OCI-LY7 (cell line): ENCODE results near the gene CAAP1. TPM values are rescaled to one million over a fixed set of nuclear protein-coding genes. Genes with fewer than 3 reads are reported as not detected.

Experiments
- BruUV-seq: library from RNA; stranded (reverse); fragments of 400-500 nt; replicated peaks from 2 replicates; lab custom pipeline; 2021; lab: Mats Ljungman, UMichigan
- CTCF ChIA-PET: fragments of 300-600 bp; sonication (Branson Sonifier 250); formaldehyde crosslinking; loops from one replicate; lab custom pipeline; 2022; ENCODE audit warnings: antibody characterized with exemption; ENCODE audit not compliant: unreplicated experiment; lab: Charles Lee
- POLR2A ChIA-PET: fragments of 300-600 bp; sonication (Branson Sonifier 250); formaldehyde crosslinking; loops from one replicate; lab custom pipeline; 2022; ENCODE audit warnings: antibody characterized with exemption; lab: Charles Lee
- DNase-seq: peaks from one replicate; pipeline ENCODE4 v3.0.0-alpha.2; 2015; ENCODE audit warnings: low spot score
- H2AFZ ChIP-seq: fragments of 200-600 bp; sonication (generic), shearing (Covaris generic); 2 replicates; pipeline ENCODE4 v1.6.1; 2014; ENCODE audit warnings: mild to moderate bottlenecking, antibody characterized with exemption, low read length, moderate library complexity
- H3K27ac ChIP-seq: fragments of 200-600 bp; sonication (generic); 2 replicates; pipeline ENCODE4 v1.5.1; 2014; ENCODE audit warnings: mixed run types, low read depth, mild to moderate bottlenecking, moderate library complexity, low read length, inconsistent platforms; ENCODE audit not compliant: poor library complexity, severe bottlenecking
- H3K36me3 ChIP-seq: fragments of 200-600 bp; sonication (generic); 2 replicates; pipeline ENCODE4 v1.6.1; 2014; ENCODE audit warnings: mild to moderate bottlenecking, antibody characterized with exemption, low read length, moderate library complexity, mixed read lengths; ENCODE audit not compliant: insufficient read depth
- H3K4me1 ChIP-seq: fragments of 200-600 bp; sonication (generic); 2 replicates; pipeline ENCODE4 v1.5.1; 2014; ENCODE audit warnings: mild to moderate bottlenecking, low read length; ENCODE audit not compliant: insufficient read depth, poor library complexity, severe bottlenecking
- H3K4me2 ChIP-seq: fragments of 200-600 bp; sonication (generic); 2 replicates; pipeline ENCODE4 v1.6.1; 2014; ENCODE audit warnings: mild to moderate bottlenecking, low read length
- H3K4me3 ChIP-seq: fragments of 200-600 bp; sonication (generic); 2 replicates; pipeline ENCODE4 v1.5.1; 2014; ENCODE audit warnings: mild to moderate bottlenecking, low read depth, low read length; ENCODE audit not compliant: poor library complexity, severe bottlenecking
- H3K79me2 ChIP-seq: fragments of 200-600 bp; sonication (generic); 2 replicates; pipeline ENCODE4 v1.6.1; 2016; ENCODE audit warnings: low read depth, mild to moderate bottlenecking, low read length, moderate library complexity, mixed read lengths; ENCODE audit not compliant: insufficient read depth
- H3K9me2 ChIP-seq: fragments of 200-600 bp; sonication (generic); 2 replicates; pipeline ENCODE4 v1.6.1; 2016; ENCODE audit warnings: mild to moderate bottlenecking, low read length, mixed read lengths; ENCODE audit not compliant: insufficient read depth
- H3K9me3 ChIP-seq: fragments of 200-600 bp; sonication (generic); 2 replicates; pipeline ENCODE4 v1.6.1; 2014; ENCODE audit warnings: mild to moderate bottlenecking, mixed run types, low read length, mixed read lengths
- H4K20me1 ChIP-seq: fragments of 200-600 bp; sonication (generic); 2 replicates; pipeline ENCODE4 v1.6.1; 2014; ENCODE audit warnings: mild to moderate bottlenecking, antibody characterized with exemption, low read length, moderate library complexity, mixed read lengths; ENCODE audit not compliant: insufficient read depth
- CTCF ChIP-seq: fragments of 200-600 bp; sonication (generic); conservative IDR thresholded peaks from 2 replicates; pipeline ENCODE4 v1.5.1; 2014; ENCODE audit warnings: mild to moderate bottlenecking, antibody characterized with exemption, low read length, moderate library complexity, mixed read lengths
- EZH2phosphoT487 ChIP-seq: fragments of 200-600 bp; sonication (generic); IDR thresholded peaks from 2 replicates; pipeline ENCODE4 v1.6.1; 2018; ENCODE audit warnings: low read depth, borderline replicate concordance, mild to moderate bottlenecking, mixed run types, antibody characterized with exemption, low read length, moderate library complexity, mixed read lengths
- intact Hi-C: fragments of 100-400 bp; cut with micrococcal nuclease; formaldehyde crosslinking; loops from one replicate; pipeline ENCODE4 v1.10.0; 2022; ENCODE audit not compliant: unreplicated experiment
- total RNA-seq, 2 experiments: library from RNA; depleted of rRNA in 1 of 2; stranded (reverse); fragments of >200 nt in 1 of 2; shearing (Covaris generic) in 1 of 2; gene quantifications; 2 replicates each; pipeline ENCODE4 v1.2.3, GENCODE V29; 2014 to 2022

CAAP1 gene
- total RNA-seq, 2 experiments from 2014 or later = 32.9 to 38.8 TPM

DNA sequence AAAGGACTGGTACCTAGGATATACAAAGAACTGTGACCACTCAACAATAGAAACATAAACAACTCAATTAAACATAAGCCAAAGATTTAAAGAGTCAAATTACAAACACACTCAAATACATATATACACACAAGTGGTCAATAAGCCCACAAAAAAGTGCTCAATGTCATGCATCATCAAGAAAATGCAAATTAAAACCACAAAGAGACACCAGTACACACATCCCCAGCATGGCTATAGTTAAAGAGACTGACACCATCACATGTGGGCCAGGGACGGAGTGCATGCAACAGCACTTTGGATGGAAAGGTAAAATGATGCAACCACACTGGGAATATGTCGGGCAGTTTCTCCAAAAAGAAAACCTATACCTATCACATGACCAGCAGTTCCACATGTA is 89.7 kb downstream of the CAAP1 start:
- DNase-seq = no peak
- POLR2A ChIA-PET = no interaction called here
- intact Hi-C loops = no loop called here

GRCh38 chr9:26801772-26802171 is 90.8 kb downstream of the CAAP1 start:
- H3K79me2 ChIP-seq = no peaks in the 10 kb centered on the region
- no peaks in the 10 kb centered on the region for H3K9me3 ChIP-seq
- H4K20me1 ChIP-seq = no peaks in the 10 kb centered on the region
- no peak for DNase-seq
- no peak overlapping the region for H3K27ac ChIP-seq
- H3K9me2 ChIP-seq = no peaks in the 10 kb centered on the region
- POLR2A ChIA-PET = no interaction called here
- no peak overlapping the region for H3K4me2 ChIP-seq
- no TSS peak for BruUV-seq
- no peaks in the 10 kb centered on the region for H3K36me3 ChIP-seq
- no peak overlapping the region for H2AFZ ChIP-seq
- H3K4me1 ChIP-seq = no peaks in the 10 kb centered on the region
- CTCF ChIA-PET = no interaction called here
- TF ChIP-seq CTCF (no peak), EZH2phosphoT487 (no peak)
- intact Hi-C loops = no loop called here
- H3K4me3 ChIP-seq = no peak overlapping the region

More for the DNA sequence above, 89.7 kb downstream of the CAAP1 start:
- Histone ChIP-seq H3K9me2 (no peaks in the 10 kb centered on the region), H4K20me1 (no peaks in the 10 kb centered on the region), H3K4me2 (no peak overlapping the region), H3K4me1 (no peaks in the 10 kb centered on the region), H3K27ac (no peak overlapping the region), H3K36me3 (no peaks in the 10 kb centered on the region), H3K79me2 (no peaks in the 10 kb centered on the region), H3K4me3 (no peak overlapping the region), H3K9me3 (no peaks in the 10 kb centered on the region), H2AFZ (no peak overlapping the region)
- TF ChIP-seq CTCF (no peak), EZH2phosphoT487 (no peak)
- CTCF ChIA-PET = no interaction called here
- BruUV-seq = no TSS peak

DNA sequence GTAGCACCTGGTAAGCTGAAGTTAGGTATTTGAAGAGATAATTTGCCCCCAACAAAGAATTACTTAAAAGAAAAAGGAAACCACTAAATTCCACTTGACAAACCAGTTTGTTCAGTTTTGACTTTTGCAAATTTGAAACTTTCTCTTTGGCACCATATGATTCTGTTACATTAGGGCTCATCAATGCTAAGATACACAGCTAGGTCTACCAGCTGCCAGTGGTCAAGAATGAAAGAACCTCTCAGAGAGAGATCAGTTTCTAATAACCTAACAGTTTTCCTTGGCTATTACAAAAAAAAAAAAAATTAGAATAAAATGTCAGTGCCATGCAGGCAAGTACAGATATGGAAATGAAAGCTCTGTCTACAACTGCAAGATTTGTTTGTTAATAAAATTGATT is 92.3 kb downstream of the CAAP1 start:
- Histone ChIP-seq H3K36me3 (no peaks in the 10 kb centered on the region), H3K27ac (no peak overlapping the region), H3K79me2 (no peaks in the 10 kb centered on the region), H4K20me1 (no peaks in the 10 kb centered on the region), H3K9me2 (no peaks in the 10 kb centered on the region), H3K4me2 (no peak overlapping the region), H3K9me3 (no peaks in the 10 kb centered on the region), H3K4me1 (no peaks in the 10 kb centered on the region), H3K4me3 (no peak overlapping the region), H2AFZ (no peak overlapping the region)
- no peak for DNase-seq
- POLR2A ChIA-PET = interaction anchor here (0.6 kb wide), 1 partner anchor 379 kb away, joined by 3 read pairs; no protein-coding TSS in a partner anchor
- CTCF ChIA-PET = no interaction called here
- intact Hi-C loops = no loop called here
- TF ChIP-seq CTCF = no peak
- BruUV-seq = no TSS peak
